IMR-90 (cell line): ENCODE measurements around the gene MICU1. TPM values are rescaled to one million over a fixed set of nuclear protein-coding genes. Genes with fewer than 3 reads are reported as not detected.
A peak's percentile ranks its signal among the peaks of the same experiment; 100 is the strongest.

Experiments
- ATAC-seq: fragments of 200-7000 bp; cut with Tn5 transposase; 2 replicates; pipeline ENCODE4 v1.9.1; 2020; ENCODE audit warnings: low read depth, mild to moderate bottlenecking, moderate library complexity
- BruUV-seq: library from RNA; stranded (reverse); fragments of 400-500 nt; replicated peaks from 2 replicates; lab custom pipeline; 2021; lab: Mats Ljungman, UMichigan
- CTCF ChIA-PET: fragments of 300-600 bp; formaldehyde crosslinking; extraction: SDS; loops from one replicate; lab custom pipeline; 2021; ENCODE audit warnings: antibody characterized with exemption; lab: Yijun Ruan, JAX
- POLR2A ChIA-PET: fragments of 300-600 bp; sonication (Branson Sonifier 250); formaldehyde crosslinking; loops from one replicate; lab custom pipeline; 2022; ENCODE audit warnings: antibody characterized with exemption; ENCODE audit not compliant: unreplicated experiment; lab: Charles Lee
- DNase-seq: peaks from one replicate; pipeline ENCODE4 v3.0.0; 2013
- H2AFZ ChIP-seq: replicated peaks from 2 replicates; pipeline ENCODE3; 2013; ENCODE audit warnings: low read length, mild to moderate bottlenecking; ENCODE audit not compliant: poor library complexity
- H2AK5ac ChIP-seq: 2 replicates; pipeline ENCODE4 v1.6.1; 2013; ENCODE audit warnings: low read depth, low read length, inconsistent platforms
- H2AK9ac ChIP-seq: replicated peaks from 2 replicates; pipeline ENCODE3; 2013; ENCODE audit warnings: mild to moderate bottlenecking, low read depth, low read length, moderate library complexity; ENCODE audit not compliant: poor library complexity
- H2BK120ac ChIP-seq: 2 replicates; pipeline ENCODE4 v1.6.1; 2013; ENCODE audit warnings: low read depth, low read length, inconsistent platforms
- H2BK15ac ChIP-seq: 3 replicates; pipeline ENCODE4 v1.6.1; 2013; ENCODE audit warnings: low read depth, low read length, inconsistent platforms
- H2BK20ac ChIP-seq: 2 replicates; pipeline ENCODE4 v1.6.1; 2013; ENCODE audit warnings: low read depth, mild to moderate bottlenecking, inconsistent platforms, low read length, moderate library complexity
- H2BK5ac ChIP-seq: 2 replicates; pipeline ENCODE4 v1.6.1; 2013; ENCODE audit warnings: mild to moderate bottlenecking, low read depth, low read length, inconsistent platforms; ENCODE audit not compliant: poor library complexity, severe bottlenecking
- H3K14ac ChIP-seq: replicated peaks from 2 replicates; pipeline ENCODE4 v1.6.1; 2013; ENCODE audit warnings: low read depth, low read length, inconsistent platforms
- H3K18ac ChIP-seq: 2 replicates; pipeline ENCODE4 v1.6.1; 2013; ENCODE audit warnings: low read depth, low read length, control low read depth
- H3K23ac ChIP-seq: 2 replicates; pipeline ENCODE4 v1.6.1; 2013; ENCODE audit warnings: low read depth, low read length, inconsistent platforms
- H3K27ac ChIP-seq: 2 replicates; pipeline ENCODE4 v1.5.1; 2013; ENCODE audit warnings: mild to moderate bottlenecking, control low read depth, low read length; ENCODE audit not compliant: insufficient read depth
- H3K27me3 ChIP-seq: 2 replicates; pipeline ENCODE4 v1.6.1; 2013; ENCODE audit warnings: low read length; ENCODE audit not compliant: control insufficient read depth, insufficient read depth
- H3K36me3 ChIP-seq: 2 replicates; pipeline ENCODE4 v1.6.1; 2013; ENCODE audit warnings: low read length, mixed read lengths; ENCODE audit not compliant: control insufficient read depth, insufficient read depth
- H3K4ac ChIP-seq: 2 replicates; pipeline ENCODE4 v1.6.1; 2013; ENCODE audit warnings: low read depth, low read length, inconsistent platforms
- H3K4me1 ChIP-seq: 2 replicates; pipeline ENCODE4 v1.6.1; 2013; ENCODE audit warnings: low read length, mixed read lengths; ENCODE audit not compliant: control insufficient read depth, insufficient read depth
- H3K4me2 ChIP-seq: 2 replicates; pipeline ENCODE4 v1.6.1; 2013; ENCODE audit warnings: low read depth, mild to moderate bottlenecking, control low read depth, low read length, moderate library complexity
- H3K4me3 ChIP-seq: 2 replicates; pipeline ENCODE4 v1.5.1; 2013; ENCODE audit warnings: low read depth, mild to moderate bottlenecking, control low read depth, low read length, moderate library complexity; ENCODE audit not compliant: insufficient read depth
- H3K56ac ChIP-seq: 2 replicates; pipeline ENCODE4 v1.6.1; 2013; ENCODE audit warnings: low read length, inconsistent platforms; ENCODE audit not compliant: insufficient read depth; ENCODE audit errors: extremely low read depth
- H3K79me1 ChIP-seq, 2 experiments: 2 replicates each; pipeline ENCODE4 v1.6.1; 2013; ENCODE audit warnings: low read length in 2 of 2, inconsistent platforms in 1 of 2, low read depth in 1 of 2
- H3K9ac ChIP-seq: 2 replicates; pipeline ENCODE4 v1.6.1; 2013; ENCODE audit warnings: low read depth, low read length, control low read depth
- H3K9me1 ChIP-seq: 2 replicates; pipeline ENCODE4 v1.6.1; 2013; ENCODE audit warnings: low read length, inconsistent platforms; ENCODE audit not compliant: insufficient read depth
- H3K9me3 ChIP-seq: 2 replicates; pipeline ENCODE4 v1.6.1; 2013; ENCODE audit warnings: low read length; ENCODE audit not compliant: control insufficient read depth, insufficient read depth
- H4K20me1 ChIP-seq: 2 replicates; pipeline ENCODE4 v1.6.1; 2013; ENCODE audit warnings: low read length, inconsistent platforms; ENCODE audit not compliant: insufficient read depth
- H4K5ac ChIP-seq: 2 replicates; pipeline ENCODE4 v1.6.1; 2013; ENCODE audit warnings: mild to moderate bottlenecking, low read depth, low read length, control low read depth
- H4K8ac ChIP-seq, 2 experiments: 2 replicates each; pipeline ENCODE4 v1.6.1; 2013; ENCODE audit warnings: low read depth in 2 of 2, low read length in 2 of 2, control low read depth in 1 of 2, inconsistent platforms in 1 of 2
- H4K91ac ChIP-seq: 2 replicates; pipeline ENCODE4 v1.6.1; 2013; ENCODE audit warnings: low read depth, low read length, inconsistent platforms; ENCODE audit not compliant: insufficient read depth
- CHD1 ChIP-seq: IDR thresholded peaks from 2 replicates; pipeline ENCODE4 v1.6.1; 2012; ENCODE audit warnings: low read depth, low read length, improper control_type of control experiment
- ELK1 ChIP-seq: fragments of 150-350 bp; IDR thresholded peaks from 2 replicates; pipeline ENCODE4 v1.6.1; 2016; ENCODE audit warnings: low read depth, mild to moderate bottlenecking, low read length, moderate library complexity, borderline replicate concordance
- NFE2L2 ChIP-seq: fragments of 150-350 bp; IDR thresholded peaks from 2 replicates; pipeline ENCODE4 v1.6.1; 2016; ENCODE audit warnings: low read depth, mild to moderate bottlenecking, low read length
- POLR2A ChIP-seq: IDR thresholded peaks from 2 replicates; pipeline ENCODE4 v1.6.1; 2012; ENCODE audit warnings: mild to moderate bottlenecking, low read depth, low read length
- RAD21 ChIP-seq: IDR thresholded peaks from 2 replicates; pipeline ENCODE4 v1.6.1; 2012; ENCODE audit warnings: low read length, improper control_type of control experiment
- SMC3 ChIP-seq: fragments of 150-350 bp; IDR thresholded peaks from 2 replicates; pipeline ENCODE4 v1.6.1; 2016; ENCODE audit warnings: low read depth, mild to moderate bottlenecking, antibody characterized with exemption, low read length, moderate library complexity
- WGBS, 2 experiments: methylation state at CpG; one replicate each; pipeline versions ENCODE4 v1.1.5 to v1.1.7; 2013; ENCODE audit warnings: missing lambda C conversion rate in 2 of 2; ENCODE audit not compliant: insufficient read length in 1 of 2; ENCODE audit errors: extremely low coverage in 2 of 2; 5-methylcytosine and 5-hydroxymethylcytosine counted together
- dilution Hi-C: fragments of 300-500 bp; cut with HindIII; formaldehyde crosslinking; loops from one replicate; pipeline ENCODE4 v1.14.3; 2018; ENCODE audit warnings: low sequenced_read_pairs; ENCODE audit not compliant: unreplicated experiment
- in situ Hi-C: fragments of 300-500 bp; cut with MboI; formaldehyde crosslinking; loops from 3 replicates; pipeline ENCODE4 v1.14.3; 2019; ENCODE audit warnings: low sequenced_read_pairs, inconsistent platforms, mixed read lengths
- intact Hi-C: fragments of 100-400 bp; cut with micrococcal nuclease; formaldehyde crosslinking; loops from 2 replicates; pipeline ENCODE4 v1.10.0; 2022
- polyA plus RNA-seq, 3 experiments: library from polyadenylated mRNA; depleted of rRNA; stranded (reverse); fragments of >200 nt; gene quantifications; 2 replicates each; pipeline ENCODE4 v1.2.3, GENCODE V29; 2012; ENCODE audit warnings: low replicate concordance in 1 of 3
- total RNA-seq: library from RNA; depleted of rRNA; stranded (reverse); fragments of >200 nt; gene quantifications from 2 replicates; pipeline ENCODE4 v1.2.3, GENCODE V29; 2012

MICU1 gene
- total and polyA plus RNA-seq, 2 of the 4 experiments (the other 2 are of a cell fraction) = 43.6 to 44.7 TPM

- Histone ChIP-seq H2BK120ac (no peak overlapping the region), H3K36me3 (peaks cover 6% of the 10 kb centered on the region; the same call in 1 of the 2 replicates), H2BK20ac (no peak overlapping the region), H2AK9ac (no peak overlapping the region), H2AK5ac (no peak overlapping the region), H3K27ac (no peak overlapping the region), H2BK5ac (no peak overlapping the region), H3K4me2 (no peak overlapping the region), H3K18ac (no peak overlapping the region), H3K14ac (no peak overlapping the region), H3K9me3 (no peaks in the 10 kb centered on the region), H3K4me1 (peaks cover 21% of the 10 kb centered on the region), H3K79me1 (no peaks in the 10 kb centered on the region), H3K27me3 (no peaks in the 10 kb centered on the region), H4K8ac (peak overlapping the region in 1 of 2 experiments; percentile 77; a peak in 1 of 4 replicates), H3K9ac (no peak overlapping the region), H3K9me1 (peaks cover 10% of the 10 kb centered on the region; the same call in 1 of the 2 replicates), H4K20me1 (no peaks in the 10 kb centered on the region), H2AFZ (no peak overlapping the region), H3K4me3 (no peak overlapping the region), H3K56ac (no peak overlapping the region), H3K4ac (no peak overlapping the region), H2BK15ac (peak overlapping the region; percentile 34; the same call in 1 of the 3 replicates), H4K91ac (0 out of 2 replicates have a peak overlapping the region, but pooled peaks have one; percentile 18), H3K23ac (no peak overlapping the region), H4K5ac (no peak overlapping the region)
- in situ Hi-C loops (loop anchor here (10.0 kb wide), 1 partner anchor 364 kb away; the partner anchor contains the start of gene CHST3), intact Hi-C loops (loop anchor here (1.0 to 5.0 kb wide), 6 partner anchors 56 to 432 kb away; partner anchors contain the start of gene DDIT4), dilution Hi-C loops (no loop called here)
- POLR2A ChIA-PET = no interaction called here
- no peak for TF ChIP-seq POLR2A
- TF ChIP-seq SMC3 = no peak
- no peak for TF ChIP-seq ELK1
- no peak for TF ChIP-seq RAD21
- TF ChIP-seq NFE2L2 = no peak
- TF ChIP-seq CHD1 = no peak
- DNase-seq (no peak), ATAC-seq (no peak)
- WGBS, 2 experiments = no CpG with 5 or more reads among the region's 5 CpGs
- no TSS peak for BruUV-seq
- CTCF ChIA-PET = interaction anchor here (0.6 to 1.1 kb wide), 2 partner anchors 54 to 203 kb away, joined by 3 to 4 read pairs; no protein-coding TSS in a partner anchor
Observed at GRCh38 chr10:72328829-72329204, 297.1 kb downstream of the MICU1 start.
